HepG2 (cell line): Measurements from ENCODE around the gene HAGHL. TPM values are rescaled to one million over a fixed set of nuclear protein-coding genes. Genes with fewer than 3 reads are reported as not detected.

Source experiments
- DBP ChIP-seq: sonication (generic); formaldehyde crosslinking; IDR thresholded peaks from 2 replicates; pipeline ENCODE4 v1.4.0; 2020; ENCODE audit warnings: missing genetic modification reagents; ENCODE audit errors: not compliant biosample characterization
- EEA1 ChIP-seq: sonication (generic); formaldehyde crosslinking; IDR thresholded peaks from 2 replicates; pipeline ENCODE4 v1.5.1; 2020; ENCODE audit warnings: mild to moderate bottlenecking, missing genetic modification reagents, borderline replicate concordance
- GABPA ChIP-seq, 2 experiments: IDR thresholded peaks; 2 replicates each; pipeline ENCODE4 v1.6.1; 2011 to 2016; ENCODE audit warnings: low read depth in 2 of 2, low read length in 1 of 2, missing biosample characterization in 1 of 2, missing genetic modification characterization in 1 of 2
- GMEB1 ChIP-seq: sonication (generic); formaldehyde crosslinking; IDR thresholded peaks from 2 replicates; pipeline ENCODE4 v1.5.1; 2020; ENCODE audit warnings: missing genetic modification reagents, mild to moderate bottlenecking, borderline replicate concordance
- HNRNPK ChIP-seq: fragments of 200-400 bp; formaldehyde crosslinking; IDR thresholded peaks from 2 replicates; pipeline ENCODE4 v1.6.1; 2018; ENCODE audit warnings: low read length, low read depth, moderate library complexity, mild to moderate bottlenecking; ENCODE audit not compliant: poor library complexity, severe bottlenecking
- MYC ChIP-seq: sonication (generic); formaldehyde crosslinking; IDR thresholded peaks from 2 replicates; pipeline ENCODE4 v1.9.0; 2021; ENCODE audit warnings: missing genetic modification reagents, borderline replicate concordance
- REL ChIP-seq: sonication (generic); formaldehyde crosslinking; conservative IDR thresholded peaks from 2 replicates; pipeline ENCODE4 v1.8.0; 2022; ENCODE audit warnings: mild to moderate bottlenecking, missing genetic modification reagents, moderate library complexity
- SATB2 ChIP-seq: sonication (generic); formaldehyde crosslinking; IDR thresholded peaks from 2 replicates; pipeline ENCODE4 v1.5.0; 2020; ENCODE audit warnings: missing genetic modification reagents
- SNAPC2 ChIP-seq: sonication (generic); formaldehyde crosslinking; IDR thresholded peaks from 2 replicates; pipeline ENCODE4 v1.8.1; 2022; ENCODE audit warnings: mild to moderate bottlenecking, missing genetic modification reagents
- STAG1 ChIP-seq: sonication (generic); formaldehyde crosslinking; IDR thresholded peaks from 2 replicates; pipeline ENCODE4 v1.4.0; 2020; ENCODE audit warnings: missing genetic modification reagents
- THAP9 ChIP-seq: sonication (generic); formaldehyde crosslinking; IDR thresholded peaks from 2 replicates; pipeline ENCODE4; 2020; ENCODE audit warnings: missing genetic modification reagents, mild to moderate bottlenecking, borderline replicate concordance
- ZBTB7B ChIP-seq: sonication (generic); formaldehyde crosslinking; IDR thresholded peaks from 2 replicates; pipeline ENCODE4 v1.4.0; 2020; ENCODE audit warnings: missing genetic modification reagents
- ZNF264 ChIP-seq: sonication (generic); formaldehyde crosslinking; IDR thresholded peaks from 2 replicates; pipeline ENCODE4 v1.4.0; 2020; ENCODE audit warnings: missing genetic modification reagents
- ZNF354B ChIP-seq: sonication (generic); formaldehyde crosslinking; IDR thresholded peaks from 2 replicates; pipeline ENCODE4 v1.8.0; 2022; ENCODE audit warnings: mild to moderate bottlenecking, missing genetic modification reagents
- ZNF556 ChIP-seq: sonication (generic); formaldehyde crosslinking; IDR thresholded peaks from 2 replicates; pipeline ENCODE4 v1.4.0; 2020; ENCODE audit warnings: mild to moderate bottlenecking, missing genetic modification reagents, borderline replicate concordance
- ZNF607 ChIP-seq: sonication (generic); formaldehyde crosslinking; IDR thresholded peaks from 2 replicates; pipeline ENCODE4 v1.5.1; 2020; ENCODE audit warnings: missing genetic modification reagents, mild to moderate bottlenecking, borderline replicate concordance
- ZNF687 ChIP-seq: sonication (generic); formaldehyde crosslinking; IDR thresholded peaks from 2 replicates; pipeline ENCODE4 v1.5.1; 2020; ENCODE audit warnings: mild to moderate bottlenecking, missing genetic modification reagents, moderate library complexity
- ZNF749 ChIP-seq: sonication (generic); formaldehyde crosslinking; IDR thresholded peaks from 2 replicates; pipeline ENCODE4 v1.8.0; 2022; ENCODE audit warnings: mild to moderate bottlenecking, missing genetic modification reagents, moderate library complexity, borderline replicate concordance
- polyA plus RNA-seq, 8 experiments: library from polyadenylated mRNA; depleted of rRNA in 3 of 8; stranded (reverse) in 7 of 8; unstranded in 1 of 8; fragments of >200 nt; fragmentation: Illumina TruSeq in 4 of 8; extraction: Trizol in 4 of 8; gene quantifications; 2 replicates each; pipeline versions ENCODE4 v1.2.1 to v1.2.3, GENCODE V29; 2011 to 2016; ENCODE audit warnings: low read depth in 4 of 8, missing spikeins in 1 of 8, mixed read lengths in 1 of 8; ENCODE audit not compliant: insufficient read depth in 1 of 8
- total RNA-seq, 5 experiments: library from RNA; depleted of rRNA; stranded (reverse); fragments of >200 nt; fragmentation: Illumina TruSeq; extraction: Trizol; gene quantifications; 2 replicates each; pipeline ENCODE4 v1.2.3, GENCODE V29; 2016; ENCODE audit warnings: low read depth in 1 of 5

Gene HAGHL
- total and polyA plus RNA-seq, 2 of the 13 experiments (the other 11 are each of a cell fraction or from before 2014, with no cell fraction given), result 3.4 to 8.4 TPM

GRCh38 chr16:679814-680624, 46.9 kb upstream of the HAGHL start, which contains the start of gene STUB1 (continued):
- TF ChIP-seq GMEB1 (CRISPR knock-in tag), result 0 out of 2 replicates have a peak, but pooled peaks have one; percentile 43
- TF ChIP-seq SATB2 (CRISPR knock-in tag), result no peak
- 0 out of 2 replicates have a peak, but pooled peaks have one; percentile 62 for TF ChIP-seq ZNF607 (CRISPR knock-in tag)
- TF ChIP-seq EEA1 (CRISPR knock-in tag), result peak; percentile 55; the same call in 1 of the 2 replicates
- no peak for TF ChIP-seq SNAPC2 (CRISPR knock-in tag)
- TF ChIP-seq HNRNPK, result no peak
- peak; percentile 70 for TF ChIP-seq MYC
- TF ChIP-seq STAG1 (CRISPR knock-in tag), result peak; percentile 7; the same call in 1 of the 2 replicates
- TF ChIP-seq REL (CRISPR knock-in tag), result no peak
- peak; percentile 5; the same call in 1 of the 2 replicates for TF ChIP-seq ZNF687 (CRISPR knock-in tag)
- no peak for TF ChIP-seq THAP9 (CRISPR knock-in tag)
- TF ChIP-seq ZBTB7B (CRISPR knock-in tag), result 0 out of 2 replicates have a peak, but pooled peaks have one; percentile 24
- peak; percentile 63; the same call in 1 of the 2 replicates for TF ChIP-seq ZNF749 (CRISPR knock-in tag)
- TF ChIP-seq ZNF354B, result no peak
- no peak for TF ChIP-seq DBP (CRISPR knock-in tag)
- TF ChIP-seq GABPA (IDR thresholded peaks at IDR 0.05; ENCODE audit: low read depth, low read length), result peak; percentile 95
- TF ChIP-seq GABPA (CRISPR knock-in tag; IDR thresholded peaks at IDR 0.05; ENCODE audit: low read depth), result peak; percentile 61; the same call in 1 of the 2 replicates
- no peak for TF ChIP-seq ZNF556 (CRISPR knock-in tag)
- 0 out of 2 replicates have a peak, but pooled peaks have one; percentile 29 for TF ChIP-seq ZNF264
